H1 (cell line): ENCODE data around the gene KLHL30.

Experiments used
- CBX5 ChIP-seq: fragments of 300-800, 300-1000 bp; sonication (generic); IDR thresholded peaks from 2 replicates; pipeline ENCODE4 v1.7.1; 2016; ENCODE audit warnings: antibody characterized with exemption, low read length, low read depth
- CTCF ChIP-seq, 3 experiments: IDR thresholded peaks; 1 replicate in 2 of 3; 2 replicates in 1 of 3; pipeline versions ENCODE4 v1.5.1 to v1.6.1; 2011; ENCODE audit warnings: low read length in 3 of 3, mild to moderate bottlenecking in 3 of 3, inconsistent platforms in 2 of 3, low read depth in 1 of 3, moderate library complexity in 1 of 3; ENCODE audit not compliant: insufficient read depth in 1 of 3; ENCODE audit errors: control extremely low read depth in 1 of 3
- EZH2 ChIP-seq: fragments of 200-600 bp; sonication (generic); IDR thresholded peaks from 2 replicates; pipeline ENCODE4 v1.7.1; 2012; ENCODE audit warnings: low read depth, mild to moderate bottlenecking, moderate library complexity, low read length, inconsistent platforms; ENCODE audit not compliant: severe bottlenecking
- GABPA ChIP-seq: IDR thresholded peaks from 2 replicates; pipeline ENCODE4 v1.6.1; 2011; ENCODE audit warnings: mild to moderate bottlenecking, low read length, moderate library complexity, borderline replicate concordance; ENCODE audit not compliant: insufficient read depth
- JUN ChIP-seq: IDR thresholded peaks from 2 replicates; pipeline ENCODE4 v1.6.1; 2011; ENCODE audit warnings: low read depth, mild to moderate bottlenecking, improper control_type of control experiment, low read length
- TAF1 ChIP-seq: IDR thresholded peaks from 2 replicates; pipeline ENCODE4 v1.6.1; 2011; ENCODE audit warnings: mild to moderate bottlenecking, low read depth, low read length
- USF2 ChIP-seq: IDR thresholded peaks from 2 replicates; pipeline ENCODE4 v1.6.1; 2011; ENCODE audit warnings: low read length, improper control_type of control experiment
- ZNF274 ChIP-seq: IDR thresholded peaks from 2 replicates; pipeline ENCODE4 v1.7.0; 2012; ENCODE audit warnings: low read length, borderline replicate concordance; ENCODE audit errors: extremely low read depth

- TF ChIP-seq TAF1 (no peak), EZH2 (no peak), CTCF (IDR thresholded peaks at IDR 0.05; ENCODE audit: control extremely low read depth in 1 of 3, insufficient read depth in 1 of 3, low read depth in 1 of 3, low read length in 3 of 3) (no peak), JUN (no peak), CBX5 (no peak), ZNF274 (no peak), GABPA (no peak), USF2 (no peak)
Observed at GRCh38 chr2:238127165-238128060, 11.1 kb upstream of the KLHL30 start.
